Fibroblast of skin of left biceps (primary cell): ENCODE data around the gene RIN1.
"Not testable (repeated sequence)": the region's sequence is repeated elsewhere in the genome, so short reads cannot be mapped to it uniquely, and the experiment has no call there.

ENCODE experiments used
- DNase-seq, 2 experiments: peaks; one replicate each; pipeline ENCODE4 v3.0.0-alpha.2; 2013; ENCODE audit warnings: low read depth in 2 of 2

RIN1 gene

GRCh38 chr11:66334605-66335442 lies 1.4 kb downstream of the RIN1 start:
- DNase-seq = no peak

- no peak for DNase-seq
These were observed 2.2 kb downstream of the RIN1 start for GRCh38 chr11:66333896-66334604.

DNA sequence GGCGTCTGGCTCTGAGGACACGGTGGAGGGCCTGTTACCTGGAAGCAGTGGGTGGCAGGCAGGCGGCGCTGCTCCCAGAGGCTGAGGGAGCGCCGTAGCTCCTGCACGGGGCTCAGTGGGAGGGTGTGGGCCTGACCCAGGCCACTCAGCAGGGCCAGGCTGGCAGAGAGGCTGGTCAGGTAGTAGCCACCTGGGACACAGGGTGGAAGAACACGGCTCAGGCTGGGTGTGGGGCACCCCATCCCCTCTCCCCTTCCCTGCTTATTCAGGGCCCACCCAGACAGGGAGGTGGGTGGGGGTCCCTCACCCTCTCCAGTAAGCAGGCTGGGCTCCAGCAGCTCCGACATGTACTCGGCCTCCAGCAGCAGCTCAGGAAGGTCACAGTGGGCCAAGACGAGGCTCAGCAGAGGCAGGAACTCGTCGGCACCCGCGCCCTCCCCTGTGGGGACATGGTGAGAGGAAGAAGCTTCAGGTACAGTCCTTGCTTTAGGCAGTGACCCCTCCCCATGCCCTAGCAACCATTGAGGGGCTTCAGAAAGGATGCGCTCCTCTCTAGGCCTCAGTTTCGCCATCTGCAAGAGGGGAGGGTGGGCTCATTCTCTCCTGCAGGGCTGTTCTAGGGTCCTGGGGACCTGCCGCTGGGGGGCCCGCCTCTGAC lies 2.9 kb downstream of the RIN1 start:
- DNase-seq = no peak

DNA sequence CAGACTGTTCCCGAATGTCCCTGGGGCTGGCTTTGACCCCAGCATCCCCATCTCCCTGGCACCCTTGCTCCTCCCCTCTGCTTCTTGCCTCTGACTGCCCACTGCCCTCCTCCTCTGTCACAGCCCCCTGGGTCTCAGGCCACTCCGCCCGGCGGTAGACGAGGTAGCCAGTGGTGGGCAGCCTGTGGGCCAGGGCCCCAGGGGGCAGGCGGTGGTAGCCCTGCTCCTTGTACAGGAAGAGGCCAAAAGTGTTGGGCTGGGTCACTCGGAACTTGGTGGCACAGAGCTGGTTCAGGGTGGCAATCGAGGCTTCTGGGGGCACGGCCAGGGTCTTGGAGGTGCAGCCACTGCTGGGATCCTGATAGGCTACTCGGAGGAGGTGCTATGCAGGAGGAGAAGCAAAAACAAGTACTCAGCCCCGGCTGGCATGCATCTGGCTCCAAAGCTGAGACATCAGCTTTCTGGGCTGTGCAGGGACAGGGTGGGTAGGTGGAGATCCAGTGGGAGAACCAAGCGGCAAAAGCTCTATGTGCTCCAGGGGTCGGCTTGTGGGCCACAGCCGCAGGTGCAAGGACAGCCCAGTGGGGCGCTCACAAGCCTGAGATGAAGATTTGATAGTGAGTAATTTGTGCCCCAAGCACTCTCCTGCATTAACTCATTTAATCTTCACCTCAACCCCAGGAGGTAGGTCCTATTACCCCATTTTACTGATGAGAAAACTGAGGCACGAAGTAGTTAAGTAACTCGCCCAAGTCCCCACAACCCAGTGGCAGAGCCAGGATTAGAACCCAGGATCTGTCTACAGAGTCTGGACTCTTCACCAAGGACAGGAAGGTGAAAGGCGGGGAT lies 3.6 kb downstream of the RIN1 start:
- DNase-seq = no peak

DNA sequence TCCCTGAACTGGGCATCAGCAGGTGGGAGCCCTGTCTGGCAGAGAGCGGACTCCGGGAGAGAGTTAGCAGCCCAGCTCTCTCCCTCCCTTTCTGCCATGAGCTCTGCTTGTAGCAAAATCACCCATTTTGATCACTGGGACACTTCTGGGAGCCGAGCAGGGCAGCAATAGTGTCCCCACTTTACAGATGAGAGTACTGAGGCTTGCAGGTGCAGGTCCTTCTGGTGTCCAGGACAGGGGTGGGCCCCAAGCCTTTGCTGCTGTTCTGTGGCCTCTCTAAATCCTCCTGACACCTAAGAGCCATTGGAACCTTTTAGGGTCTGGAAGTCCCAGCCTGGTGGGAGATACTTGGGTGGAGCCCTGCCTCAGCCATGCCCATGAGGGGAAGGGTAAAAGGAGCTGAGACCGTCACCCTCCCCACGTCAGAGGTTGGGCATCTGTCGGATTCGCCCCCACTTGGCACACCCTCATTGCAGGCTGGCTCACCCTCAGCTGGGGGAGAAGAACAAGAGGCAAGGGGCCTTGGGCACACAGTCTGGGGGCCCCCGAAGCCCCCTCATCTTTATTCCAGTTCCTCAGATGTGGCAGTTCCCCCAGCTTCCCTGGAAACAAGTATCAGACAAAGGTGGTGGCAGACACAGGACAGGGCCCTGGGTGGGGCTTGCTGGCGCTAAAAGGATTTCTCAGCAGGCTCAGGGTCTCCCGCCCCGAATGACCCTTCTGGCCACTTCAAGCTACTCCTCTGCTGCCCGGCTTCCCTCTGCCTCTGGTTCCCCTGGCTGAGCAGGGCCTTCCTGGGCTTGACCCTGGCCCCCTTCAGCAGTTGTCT lies 4.5 kb downstream of the RIN1 start:
- no peak for DNase-seq

DNA sequence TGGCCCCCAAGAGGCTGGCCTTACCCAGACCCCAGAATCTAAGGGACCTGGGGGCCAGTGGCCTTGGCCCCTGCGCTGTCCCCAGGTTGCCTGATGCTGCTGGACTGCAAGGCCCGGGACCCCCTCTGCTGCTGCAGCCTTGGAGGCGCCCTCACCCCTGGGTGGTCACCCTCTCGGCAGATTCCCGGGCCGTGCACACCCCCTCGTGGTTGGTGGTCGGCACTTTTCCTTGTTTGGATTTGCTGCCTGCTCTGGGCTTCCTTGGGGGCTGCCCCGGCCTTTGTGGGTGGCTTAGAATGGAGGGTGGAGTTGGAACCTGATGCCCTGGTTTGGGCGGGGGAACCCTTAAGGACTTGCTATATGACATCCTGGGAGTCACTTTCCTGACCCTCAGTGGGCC lies 5.3 kb downstream of the RIN1 start:
- no peak for DNase-seq

- DNase-seq = no peak
These were observed 7.0 kb downstream of the RIN1 start for GRCh38 chr11:66329165-66329673.

- DNase-seq = peak; percentile 35
These were observed 7.7 kb downstream of the RIN1 start for GRCh38 chr11:66328302-66329144.

DNA sequence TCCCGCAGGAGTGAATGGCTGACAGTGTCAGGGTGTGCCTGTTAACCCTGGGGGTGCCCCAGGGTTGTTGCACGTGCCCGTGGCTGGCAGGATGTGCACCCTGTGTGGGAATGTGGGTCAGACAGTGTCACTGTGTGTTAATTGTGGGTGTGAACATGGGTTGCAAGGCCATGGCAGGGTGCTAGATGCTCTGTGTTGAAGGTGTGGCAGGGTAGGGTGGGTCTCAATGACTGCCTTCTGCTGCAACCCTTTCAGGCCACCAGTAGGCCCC lies 8.3 kb downstream of the RIN1 start:
- no peak for DNase-seq

DNA sequence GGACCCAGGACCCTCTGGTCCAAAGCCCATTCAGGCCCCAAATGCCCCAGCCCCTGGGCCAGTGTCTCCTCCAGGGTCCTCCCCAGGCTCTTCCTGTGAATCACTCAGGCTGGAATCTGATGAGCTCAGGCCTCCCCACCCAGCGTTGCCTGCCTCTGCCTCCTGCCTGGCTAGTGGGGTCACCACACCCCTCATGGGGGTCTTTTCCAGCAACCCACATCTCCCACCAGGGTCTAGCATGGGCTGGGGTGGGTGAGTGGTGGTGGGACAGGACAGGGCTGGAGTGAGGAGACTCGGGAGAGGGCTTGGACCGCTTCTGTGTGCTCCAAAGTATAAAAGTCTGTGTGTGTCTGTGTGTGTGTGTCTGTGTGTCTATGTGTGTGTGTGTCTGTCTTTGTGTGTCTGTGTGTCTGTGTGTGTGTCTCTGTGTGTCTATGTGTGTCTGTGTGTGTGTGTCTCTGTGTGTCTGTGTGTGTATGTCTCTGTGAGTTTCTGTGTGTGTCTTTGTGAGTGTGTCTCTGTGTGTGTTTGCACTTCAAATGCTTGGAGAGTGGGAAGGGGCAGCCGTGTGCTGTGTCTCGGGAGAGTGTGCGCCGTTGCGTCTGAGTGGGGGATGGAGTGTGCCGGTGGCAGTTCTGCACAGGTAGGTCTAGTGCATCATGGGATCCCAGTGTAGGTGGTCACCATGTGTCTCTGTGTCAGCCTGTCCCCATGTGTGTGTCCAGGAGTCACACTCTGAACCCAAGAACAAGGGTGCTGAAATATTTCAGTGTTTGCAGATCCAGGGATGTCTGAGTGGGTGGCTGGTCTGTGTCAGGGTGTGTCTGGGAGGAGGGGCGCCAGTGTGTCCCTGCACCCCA lies 8.8 kb downstream of the RIN1 start:
- peak in 1 of 2 experiments; percentile 37 for DNase-seq

DNA sequence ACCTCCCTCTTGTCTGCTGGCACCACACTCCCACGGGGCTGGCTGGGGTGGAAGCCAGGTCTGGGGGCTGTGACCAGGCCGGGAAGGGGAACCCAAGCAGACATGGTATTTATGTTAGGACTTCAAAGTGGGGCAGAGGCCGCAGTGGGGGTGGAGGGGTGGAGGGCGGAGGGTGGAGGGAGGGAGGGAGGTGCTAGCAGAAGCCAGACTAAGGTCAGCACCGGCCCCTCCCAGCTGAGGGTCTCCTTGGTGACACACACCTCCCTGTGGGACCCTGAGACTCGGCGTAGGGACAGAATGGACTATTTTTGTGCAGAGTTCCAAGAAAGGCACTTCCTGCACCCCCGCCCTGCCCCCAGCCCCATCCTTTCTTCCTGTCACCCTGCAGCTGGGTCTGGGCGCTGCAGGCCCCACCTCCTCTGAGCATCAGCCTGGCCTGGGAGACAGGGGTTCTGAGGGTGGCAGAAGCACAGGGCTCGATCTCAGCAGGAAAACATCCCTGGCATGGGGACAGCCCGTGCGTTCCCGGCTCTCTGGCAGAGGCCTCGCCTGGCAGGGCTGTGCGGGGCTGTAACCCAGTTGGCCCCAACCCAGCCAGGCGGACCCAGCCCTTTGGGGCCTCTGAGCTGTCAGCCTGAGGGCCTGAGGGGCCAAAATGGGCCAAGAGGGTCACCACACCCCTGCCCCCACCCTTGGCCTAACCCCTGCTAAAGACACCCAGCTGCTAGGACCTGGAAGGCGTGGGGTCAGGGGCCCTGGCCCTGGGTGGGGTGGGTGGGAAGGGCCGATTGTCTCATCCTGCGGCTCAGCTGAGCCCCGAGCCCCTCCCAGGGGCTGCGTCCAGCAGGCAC lies 9.7 kb downstream of the RIN1 start:
- DNase-seq = no peak

DNA sequence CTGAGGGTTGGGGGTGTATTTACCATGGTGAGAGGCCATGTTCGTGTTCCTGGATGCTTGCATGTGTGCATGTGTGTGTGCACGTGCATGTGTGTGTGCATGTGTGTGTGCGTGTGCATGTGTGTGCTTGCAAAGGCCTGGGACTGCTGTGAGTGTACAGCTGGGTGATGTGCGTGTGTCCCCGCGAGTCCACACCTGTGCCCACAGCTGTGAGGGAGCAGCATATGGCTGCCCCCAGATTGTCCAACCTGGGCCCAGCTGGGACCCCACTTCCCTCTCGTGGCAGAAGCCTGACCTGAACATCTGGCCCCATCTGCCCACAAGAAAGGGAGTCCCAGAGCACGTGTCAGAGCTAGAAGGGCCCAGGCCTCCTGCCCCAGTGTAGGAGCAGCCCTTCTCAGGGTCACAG lies 11.0 kb downstream of the RIN1 start:
- no peak for DNase-seq

DNA sequence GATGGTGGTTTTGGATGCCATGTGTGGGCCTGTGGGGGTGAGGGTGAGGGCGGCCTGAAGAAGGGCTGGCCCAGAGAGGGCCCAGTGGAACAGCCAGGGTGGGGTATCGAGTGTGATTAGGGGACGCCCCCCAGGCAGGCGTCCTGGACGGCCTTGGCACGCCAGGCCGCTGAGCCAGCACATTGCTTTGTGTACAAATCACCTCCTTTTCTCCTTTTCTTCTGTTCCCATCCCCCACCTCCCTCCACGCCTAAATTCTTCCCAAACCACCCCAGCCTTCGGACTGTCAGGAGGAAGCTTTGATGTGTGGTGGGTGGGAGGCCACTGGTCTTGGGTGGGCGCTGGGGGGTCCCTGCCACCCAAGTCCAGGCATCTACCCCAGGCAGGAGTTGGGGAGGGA lies 11.6 kb downstream of the RIN1 start:
- peak in 1 of 2 experiments; percentile 29 for DNase-seq

- DNase-seq = no peak
These were observed 12.6 kb downstream of the RIN1 start for GRCh38 chr11:66323684-66324083.

GRCh38 chr11:66322732-66323427 lies 13.4 kb downstream of the RIN1 start:
- DNase-seq = no peak

DNA sequence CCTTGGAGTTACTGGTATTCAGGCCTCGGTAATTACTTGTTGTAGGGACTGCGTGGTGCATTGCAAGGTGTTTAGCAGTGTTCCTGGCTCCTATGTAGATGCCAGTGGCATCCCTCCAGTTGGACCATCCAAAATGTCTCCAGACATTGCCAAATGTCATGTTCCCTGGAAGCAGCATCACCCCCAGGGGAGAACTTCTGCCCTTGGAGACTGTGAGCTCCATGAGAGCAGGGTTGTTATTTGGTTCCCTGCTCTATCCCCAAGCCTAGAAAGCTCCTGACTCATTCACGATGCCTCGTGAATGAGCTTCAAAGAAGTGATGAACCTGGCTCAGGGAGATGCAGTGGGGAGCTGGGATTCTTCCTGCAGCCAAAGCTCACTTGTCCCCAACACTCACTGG lies 14.6 kb downstream of the RIN1 start:
- DNase-seq = no peak

GRCh38 chr11:66320748-66321147 lies 15.5 kb downstream of the RIN1 start:
- DNase-seq = not testable (repeated sequence)
